ENCODE measurements around the gene MTF1.

DNA sequence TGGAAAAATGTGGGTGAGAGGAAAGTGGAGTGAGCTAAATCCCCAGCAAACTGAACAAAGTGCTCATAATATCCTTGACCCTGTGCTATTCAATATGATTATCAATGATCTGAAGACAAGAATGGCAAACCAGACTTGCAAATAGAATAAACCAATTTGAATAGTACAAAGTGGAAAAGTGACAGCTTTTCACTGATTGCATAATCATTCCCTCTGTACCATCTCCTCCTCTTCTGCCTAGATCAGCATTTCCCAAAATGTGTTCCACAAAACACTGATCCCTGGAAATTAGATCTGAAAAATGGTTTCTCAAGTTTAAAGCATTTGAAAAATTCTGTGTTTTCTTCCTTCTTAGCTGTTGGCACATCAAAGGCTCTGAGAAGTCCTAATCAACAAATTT is 8.1 kb downstream of the MTF1 start:
- TF ChIP-seq, protein P1, sequence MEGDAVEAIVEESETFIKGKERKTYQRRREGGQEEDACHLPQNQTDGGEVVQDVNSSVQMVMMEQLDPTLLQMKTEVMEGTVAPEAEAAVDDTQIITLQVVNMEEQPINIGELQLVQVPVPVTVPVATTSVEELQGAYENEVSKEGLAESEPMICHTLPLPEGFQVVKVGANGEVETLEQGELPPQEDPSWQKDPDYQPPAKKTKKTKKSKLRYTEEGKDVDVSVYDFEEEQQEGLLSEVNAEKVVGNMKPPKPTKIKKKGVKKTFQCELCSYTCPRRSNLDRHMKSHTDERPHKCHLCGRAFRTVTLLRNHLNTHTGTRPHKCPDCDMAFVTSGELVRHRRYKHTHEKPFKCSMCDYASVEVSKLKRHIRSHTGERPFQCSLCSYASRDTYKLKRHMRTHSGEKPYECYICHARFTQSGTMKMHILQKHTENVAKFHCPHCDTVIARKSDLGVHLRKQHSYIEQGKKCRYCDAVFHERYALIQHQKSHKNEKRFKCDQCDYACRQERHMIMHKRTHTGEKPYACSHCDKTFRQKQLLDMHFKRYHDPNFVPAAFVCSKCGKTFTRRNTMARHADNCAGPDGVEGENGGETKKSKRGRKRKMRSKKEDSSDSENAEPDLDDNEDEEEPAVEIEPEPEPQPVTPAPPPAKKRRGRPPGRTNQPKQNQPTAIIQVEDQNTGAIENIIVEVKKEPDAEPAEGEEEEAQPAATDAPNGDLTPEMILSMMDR (IDR thresholded peaks at IDR 0.05 in 2 of 3, conservative IDR thresholded peaks at IDR 0.05 in 1 of 3; ENCODE audit: borderline replicate concordance in 1 of 3, insufficient read depth in 1 of 3, low read depth in 2 of 3, low read length in 2 of 3): no peak
- TF ChIP-seq EZH2phosphoT487 (IDR thresholded peaks at IDR 0.05; ENCODE audit: borderline replicate concordance) (no peak), POLR2AphosphoS5 (IDR thresholded peaks at IDR 0.05; ENCODE audit: low read depth, low read length) (no peak), POLR2A (IDR thresholded peaks at IDR 0.05; ENCODE audit: borderline replicate concordance, extremely low read depth, insufficient read depth, insufficient read length) (no peak), SIN3A (IDR thresholded peaks at IDR 0.05; ENCODE audit: low read depth) (no peak), EZH2 (IDR thresholded peaks at IDR 0.05) (no peak)
- TF ChIP-seq, protein P2, sequence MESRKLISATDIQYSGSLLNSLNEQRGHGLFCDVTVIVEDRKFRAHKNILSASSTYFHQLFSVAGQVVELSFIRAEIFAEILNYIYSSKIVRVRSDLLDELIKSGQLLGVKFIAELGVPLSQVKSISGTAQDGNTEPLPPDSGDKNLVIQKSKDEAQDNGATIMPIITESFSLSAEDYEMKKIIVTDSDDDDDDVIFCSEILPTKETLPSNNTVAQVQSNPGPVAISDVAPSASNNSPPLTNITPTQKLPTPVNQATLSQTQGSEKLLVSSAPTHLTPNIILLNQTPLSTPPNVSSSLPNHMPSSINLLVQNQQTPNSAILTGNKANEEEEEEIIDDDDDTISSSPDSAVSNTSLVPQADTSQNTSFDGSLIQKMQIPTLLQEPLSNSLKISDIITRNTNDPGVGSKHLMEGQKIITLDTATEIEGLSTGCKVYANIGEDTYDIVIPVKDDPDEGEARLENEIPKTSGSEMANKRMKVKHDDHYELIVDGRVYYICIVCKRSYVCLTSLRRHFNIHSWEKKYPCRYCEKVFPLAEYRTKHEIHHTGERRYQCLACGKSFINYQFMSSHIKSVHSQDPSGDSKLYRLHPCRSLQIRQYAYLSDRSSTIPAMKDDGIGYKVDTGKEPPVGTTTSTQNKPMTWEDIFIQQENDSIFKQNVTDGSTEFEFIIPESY (IDR thresholded peaks at IDR 0.05; ENCODE audit: extremely low read depth, insufficient replicate concordance, low read length): no peak
- TF ChIP-seq, protein P3, sequence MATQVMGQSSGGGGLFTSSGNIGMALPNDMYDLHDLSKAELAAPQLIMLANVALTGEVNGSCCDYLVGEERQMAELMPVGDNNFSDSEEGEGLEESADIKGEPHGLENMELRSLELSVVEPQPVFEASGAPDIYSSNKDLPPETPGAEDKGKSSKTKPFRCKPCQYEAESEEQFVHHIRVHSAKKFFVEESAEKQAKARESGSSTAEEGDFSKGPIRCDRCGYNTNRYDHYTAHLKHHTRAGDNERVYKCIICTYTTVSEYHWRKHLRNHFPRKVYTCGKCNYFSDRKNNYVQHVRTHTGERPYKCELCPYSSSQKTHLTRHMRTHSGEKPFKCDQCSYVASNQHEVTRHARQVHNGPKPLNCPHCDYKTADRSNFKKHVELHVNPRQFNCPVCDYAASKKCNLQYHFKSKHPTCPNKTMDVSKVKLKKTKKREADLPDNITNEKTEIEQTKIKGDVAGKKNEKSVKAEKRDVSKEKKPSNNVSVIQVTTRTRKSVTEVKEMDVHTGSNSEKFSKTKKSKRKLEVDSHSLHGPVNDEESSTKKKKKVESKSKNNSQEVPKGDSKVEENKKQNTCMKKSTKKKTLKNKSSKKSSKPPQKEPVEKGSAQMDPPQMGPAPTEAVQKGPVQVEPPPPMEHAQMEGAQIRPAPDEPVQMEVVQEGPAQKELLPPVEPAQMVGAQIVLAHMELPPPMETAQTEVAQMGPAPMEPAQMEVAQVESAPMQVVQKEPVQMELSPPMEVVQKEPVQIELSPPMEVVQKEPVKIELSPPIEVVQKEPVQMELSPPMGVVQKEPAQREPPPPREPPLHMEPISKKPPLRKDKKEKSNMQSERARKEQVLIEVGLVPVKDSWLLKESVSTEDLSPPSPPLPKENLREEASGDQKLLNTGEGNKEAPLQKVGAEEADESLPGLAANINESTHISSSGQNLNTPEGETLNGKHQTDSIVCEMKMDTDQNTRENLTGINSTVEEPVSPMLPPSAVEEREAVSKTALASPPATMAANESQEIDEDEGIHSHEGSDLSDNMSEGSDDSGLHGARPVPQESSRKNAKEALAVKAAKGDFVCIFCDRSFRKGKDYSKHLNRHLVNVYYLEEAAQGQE (IDR thresholded peaks at IDR 0.05; ENCODE audit: low read depth): no peak
